CD4-positive, alpha-beta T cell (primary cell): ENCODE results near the gene MRPL53. TPM values are rescaled to one million over a fixed set of nuclear protein-coding genes. Genes with fewer than 3 reads are reported as not detected.

Experiments
- ATAC-seq: fragments of 200-7000 bp; cut with Tn5 transposase; one replicate; pipeline ENCODE4 v1.10.0; 2022; ENCODE audit warnings: mild to moderate bottlenecking; ENCODE audit not compliant: poor library complexity
- CTCF ChIA-PET: fragments of 350-600 bp; sonication (Branson Sonifier 250); formaldehyde crosslinking; loops from one replicate; lab custom pipeline; 2021; ENCODE audit warnings: antibody characterized with exemption, inconsistent platforms; lab: Charles Lee
- POLR2A ChIA-PET: fragments of 350-600 bp; sonication (Branson Sonifier 250); formaldehyde crosslinking; loops from one replicate; lab custom pipeline; 2021; ENCODE audit warnings: antibody characterized with exemption, inconsistent platforms; lab: Charles Lee
- DNase-seq, 14 experiments: peaks; one replicate each; pipeline ENCODE4 v3.0.0-alpha.2; 2013 to 2020; ENCODE audit warnings: mixed read lengths in 2 of 14
- H3K27ac ChIP-seq, 2 donors: one replicate each; pipeline versions ENCODE4 v1.5.1 to v1.7.0; 2013; ENCODE audit warnings: low read length in 2 of 2, low read depth in 1 of 2, mild to moderate bottlenecking in 1 of 2
- H3K27me3 ChIP-seq, 2 experiments: 1 replicate in 1 of 2; 2 replicates in 1 of 2; pipeline versions ENCODE4 v1.6.1 to v1.7.0; 2013; ENCODE audit warnings: low read length in 2 of 2, control low read depth in 1 of 2, mild to moderate bottlenecking in 1 of 2, moderate library complexity in 1 of 2; ENCODE audit not compliant: insufficient read depth in 2 of 2, control insufficient read depth in 1 of 2
- H3K36me3 ChIP-seq: one replicate; pipeline ENCODE4 v1.6.1; 2013; ENCODE audit warnings: low read length, control low read depth; ENCODE audit not compliant: insufficient read depth
- H3K4me1 ChIP-seq: one replicate; pipeline ENCODE4 v1.6.1; 2013; ENCODE audit warnings: low read length, control low read depth; ENCODE audit not compliant: insufficient read depth
- H3K4me3 ChIP-seq: one replicate; pipeline ENCODE4 v1.5.1; 2013; ENCODE audit warnings: mild to moderate bottlenecking, low read length, moderate library complexity
- H3K9me3 ChIP-seq, 2 experiments: 1 replicate in 1 of 2; 2 replicates in 1 of 2; pipeline versions ENCODE4 v1.6.1 to v1.7.0; 2013; ENCODE audit warnings: low read length in 2 of 2, mild to moderate bottlenecking in 2 of 2, control low read depth in 1 of 2, moderate library complexity in 1 of 2; ENCODE audit not compliant: control insufficient read depth in 1 of 2, insufficient read depth in 1 of 2
- H3K27ac Mint-ChIP-seq: one replicate; pipeline ENCODE4 v1.8.0; 2020; ENCODE audit warnings: mixed read lengths
- H3K27me3 Mint-ChIP-seq: one replicate; pipeline ENCODE4 v1.8.0; 2021; ENCODE audit warnings: mixed read lengths
- H3K36me3 Mint-ChIP-seq: one replicate; pipeline ENCODE4 v1.8.0; 2021; ENCODE audit warnings: low read depth, mixed read lengths
- H3K4me1 Mint-ChIP-seq: one replicate; pipeline ENCODE4 v1.8.0; 2021; ENCODE audit warnings: low read depth, mixed read lengths
- H3K4me3 Mint-ChIP-seq: one replicate; pipeline ENCODE4 v1.8.0; 2020; ENCODE audit warnings: mild to moderate bottlenecking, mixed read lengths
- H3K9me3 Mint-ChIP-seq: one replicate; pipeline ENCODE4 v1.8.0; 2020; ENCODE audit warnings: mixed read lengths
- intact Hi-C, 2 experiments: fragments of 100-400 bp; cut with DNase I in 1 of 2; cut with micrococcal nuclease in 1 of 2; formaldehyde crosslinking; loops; one replicate each; pipeline versions ENCODE4 v1.15.1 to v1.9.0; 2023 to 2025; cut with DNase I, micrococcal nuclease
- total RNA-seq, 174 experiments: library from RNA in 2 of 174; stranded (reverse) in 2 of 174; gene quantifications; one replicate each; pipeline ENCODE4 v1.2.3 and lab custom pipeline; 2021 to 2026
- TF ChIP-seq, protein P1 (sequence below): fragments of 200-600 bp; IDR thresholded peaks from one replicate; pipeline ENCODE4 v1.8.0; 2022; ENCODE audit warnings: antibody characterized with exemption, mild to moderate bottlenecking

MRPL53 gene
- total RNA-seq, 2 experiments from 2014 or later: 39.5 to 44.3 TPM

DNA sequence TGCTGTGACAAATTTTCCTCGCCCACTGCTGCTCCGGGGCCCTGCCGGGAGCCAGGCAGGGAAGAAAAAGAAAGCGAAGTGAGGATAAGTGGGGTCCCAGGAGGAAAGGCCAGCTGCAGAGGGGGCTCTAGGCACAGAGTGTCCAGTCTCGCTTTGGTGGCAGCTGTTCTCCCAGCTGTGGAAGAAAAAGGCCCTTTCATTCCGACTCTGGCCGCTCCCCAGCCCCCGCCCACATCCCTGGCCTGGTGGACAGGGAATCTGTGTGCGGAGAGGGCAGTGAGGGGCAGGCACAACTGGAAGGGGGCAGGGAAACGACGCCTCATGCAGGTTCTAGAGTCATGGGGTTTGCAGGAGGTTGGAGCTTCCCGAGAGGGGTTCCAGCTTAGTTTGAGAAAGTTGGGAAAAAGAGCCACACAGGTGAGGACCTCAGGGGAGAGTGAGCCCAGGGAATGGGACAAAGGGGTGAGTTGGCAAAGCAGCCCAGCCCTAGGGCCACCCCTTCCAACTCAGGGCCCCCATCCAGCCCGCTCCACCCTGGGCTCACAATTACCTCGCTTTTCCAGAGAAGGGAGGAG, 32.6 kb downstream of the MRPL53 start:
- intact Hi-C loops: no loop called here
- Mint-ChIP-seq H3K4me3 (peak overlapping the region; percentile 54), H3K36me3 (no peaks in the 10 kb centered on the region), H3K4me1 (peaks cover 8% of the 10 kb centered on the region), H3K27me3 (peaks cover 52% of the 10 kb centered on the region), H3K9me3 (no peaks in the 10 kb centered on the region), H3K27ac (no peak overlapping the region)
- no peak for ATAC-seq
- no peak for DNase-seq
- Histone ChIP-seq H3K27ac (no peak overlapping the region), H3K27me3 (peaks cover 37 to 40% of the 10 kb centered on the region in 2 experiments), H3K4me3 (no peak overlapping the region), H3K36me3 (no peaks in the 10 kb centered on the region), H3K4me1 (peaks cover 27% of the 10 kb centered on the region), H3K9me3 (peaks cover 0 to 31% of the 10 kb centered on the region in 2 experiments)
- TF ChIP-seq, protein P1, sequence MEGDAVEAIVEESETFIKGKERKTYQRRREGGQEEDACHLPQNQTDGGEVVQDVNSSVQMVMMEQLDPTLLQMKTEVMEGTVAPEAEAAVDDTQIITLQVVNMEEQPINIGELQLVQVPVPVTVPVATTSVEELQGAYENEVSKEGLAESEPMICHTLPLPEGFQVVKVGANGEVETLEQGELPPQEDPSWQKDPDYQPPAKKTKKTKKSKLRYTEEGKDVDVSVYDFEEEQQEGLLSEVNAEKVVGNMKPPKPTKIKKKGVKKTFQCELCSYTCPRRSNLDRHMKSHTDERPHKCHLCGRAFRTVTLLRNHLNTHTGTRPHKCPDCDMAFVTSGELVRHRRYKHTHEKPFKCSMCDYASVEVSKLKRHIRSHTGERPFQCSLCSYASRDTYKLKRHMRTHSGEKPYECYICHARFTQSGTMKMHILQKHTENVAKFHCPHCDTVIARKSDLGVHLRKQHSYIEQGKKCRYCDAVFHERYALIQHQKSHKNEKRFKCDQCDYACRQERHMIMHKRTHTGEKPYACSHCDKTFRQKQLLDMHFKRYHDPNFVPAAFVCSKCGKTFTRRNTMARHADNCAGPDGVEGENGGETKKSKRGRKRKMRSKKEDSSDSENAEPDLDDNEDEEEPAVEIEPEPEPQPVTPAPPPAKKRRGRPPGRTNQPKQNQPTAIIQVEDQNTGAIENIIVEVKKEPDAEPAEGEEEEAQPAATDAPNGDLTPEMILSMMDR: no peak
- CTCF ChIA-PET: interaction anchor here (0.5 to 0.9 kb wide), 2 partner anchors 10 to 26 kb away, joined by 3 read pairs; no protein-coding TSS in a partner anchor
- POLR2A ChIA-PET: interaction anchor here (0.8 to 1.5 kb wide), 6 partner anchors 9 to 43 kb away, joined by 3 to 6 read pairs (median 4); partner anchors contain the start of genes C2orf81, CCDC142, TTC31 and WBP1

DNA sequence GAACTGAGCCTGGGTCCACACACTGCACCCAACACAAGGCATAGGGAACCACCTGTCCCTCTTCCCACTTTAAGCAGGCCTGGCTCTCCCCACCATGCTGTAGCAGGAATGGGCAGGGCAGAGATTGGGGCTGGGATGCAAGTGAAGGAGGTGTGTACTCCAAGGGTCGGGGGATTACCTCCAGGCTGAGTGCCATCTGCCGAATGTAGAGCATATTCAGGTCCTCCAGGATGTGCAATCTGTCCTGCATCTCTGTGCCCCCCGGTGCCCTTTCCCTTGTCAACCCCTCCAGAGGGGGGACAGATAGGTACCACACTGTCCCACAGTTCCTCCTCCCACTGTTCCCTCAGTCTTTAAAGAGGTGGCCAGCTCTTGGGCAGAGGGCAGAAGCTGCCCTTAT, 33.1 kb downstream of the MRPL53 start:
- H3K4me3 ChIP-seq: no peak overlapping the region
- Mint-ChIP-seq H3K4me1 (peaks cover 8% of the 10 kb centered on the region), H3K36me3 (no peaks in the 10 kb centered on the region), H3K4me3 (no peak overlapping the region), H3K9me3 (no peaks in the 10 kb centered on the region), H3K27ac (no peak overlapping the region), H3K27me3 (peaks cover 47% of the 10 kb centered on the region)
- DNase-seq (no peak), ATAC-seq (no peak)
- CTCF ChIA-PET: interaction anchor here (0.9 kb wide), 1 partner anchor 9 kb away, joined by 3 read pairs; no protein-coding TSS in a partner anchor
- intact Hi-C loops: no loop called here
- H3K36me3 ChIP-seq: no peaks in the 10 kb centered on the region
- TF ChIP-seq, protein P1: no peak
- no peak overlapping the region for H3K27ac ChIP-seq
- peaks cover 37% of the 10 kb centered on the region in 2 experiments for H3K27me3 ChIP-seq
- POLR2A ChIA-PET: interaction anchor here (0.9 kb wide), 1 partner anchor 18 kb away, joined by 3 read pairs; the partner anchor contains the start of genes C2orf81 and WDR54
- H3K9me3 ChIP-seq: peaks cover 0 to 31% of the 10 kb centered on the region in 2 experiments
- peaks cover 27% of the 10 kb centered on the region for H3K4me1 ChIP-seq

DNA sequence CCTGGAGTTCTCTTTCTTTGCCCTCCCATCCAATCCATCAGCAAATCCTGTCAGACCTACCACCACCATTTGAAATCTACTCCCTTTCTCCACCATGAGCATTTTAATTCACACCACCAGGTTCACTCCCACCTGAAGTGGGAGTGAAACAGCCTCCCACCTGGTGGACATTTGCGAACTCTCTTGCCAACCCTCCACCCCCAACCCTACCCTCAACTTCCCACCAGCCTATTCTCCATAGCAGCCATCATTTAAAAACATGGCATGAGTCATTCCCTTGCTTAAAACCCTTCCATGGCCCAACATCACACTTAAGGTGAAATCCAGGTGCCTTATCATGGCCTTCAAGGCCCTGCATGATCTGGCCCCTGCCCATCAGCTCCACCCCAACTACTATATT, 34.2 kb downstream of the MRPL53 start:
- no peak overlapping the region for H3K4me3 Mint-ChIP-seq
- TF ChIP-seq, protein P1: no peak
- ChIA-PET POLR2A (no interaction called here), CTCF (no interaction called here)
- Histone ChIP-seq H3K9me3 (peaks cover 0 to 31% of the 10 kb centered on the region in 2 experiments), H3K36me3 (no peaks in the 10 kb centered on the region), H3K27me3 (peaks cover 32 to 37% of the 10 kb centered on the region in 2 experiments), H3K4me1 (peaks cover 27% of the 10 kb centered on the region), H3K27ac (no peak overlapping the region), H3K4me3 (no peak overlapping the region)
- peaks cover 8% of the 10 kb centered on the region for H3K4me1 Mint-ChIP-seq
- intact Hi-C loops: no loop called here
- H3K36me3 Mint-ChIP-seq: no peaks in the 10 kb centered on the region
- no peak for DNase-seq
- H3K9me3 Mint-ChIP-seq: no peaks in the 10 kb centered on the region
- ATAC-seq: no peak
- peaks cover 38% of the 10 kb centered on the region for H3K27me3 Mint-ChIP-seq
- H3K27ac Mint-ChIP-seq: no peak overlapping the region
